ENCODE results near the gene DNAJC1. TPM values are rescaled to one million over a fixed set of nuclear protein-coding genes. Genes with fewer than 3 reads are reported as not detected.

Gene DNAJC1
- total RNA-seq, 3 donors from 2014 or later = 26.3 to 31.5 (median 30.3) TPM

GRCh38 chr10:21920633-21921032, 82.9 kb downstream of the DNAJC1 start:
- no peak for TF ChIP-seq CTCF (IDR thresholded peaks at IDR 0.05)
- Histone ChIP-seq H3K36me3 (ENCODE audit: low read depth) (no peaks in the 10 kb centered on the region), H3K9me3 (no peaks in the 10 kb centered on the region), H3K4me3 (no peak overlapping the region), H3K4me1 (ENCODE audit: low read depth) (no peaks in the 10 kb centered on the region)
- intact Hi-C loops (cut with DNase I, micrococcal nuclease) = no loop called here
- no peak for DNase-seq
- no peak for ATAC-seq

GRCh38 chr10:21919906-21920305, 83.6 kb downstream of the DNAJC1 start:
- Histone ChIP-seq H3K9me3 (no peaks in the 10 kb centered on the region), H3K4me1 (ENCODE audit: low read depth) (no peaks in the 10 kb centered on the region), H3K4me3 (no peak overlapping the region), H3K36me3 (ENCODE audit: low read depth) (no peaks in the 10 kb centered on the region)
- ATAC-seq (no peak), DNase-seq (no peak)
- intact Hi-C loops (cut with DNase I, micrococcal nuclease) = no loop called here
- no peak for TF ChIP-seq CTCF (IDR thresholded peaks at IDR 0.05)

GRCh38 chr10:21919117-21919516, 84.4 kb downstream of the DNAJC1 start:
- no peaks in the 10 kb centered on the region for H3K4me1 ChIP-seq (ENCODE audit: low read depth)
- no peak overlapping the region for H3K4me3 ChIP-seq
- intact Hi-C loops (cut with DNase I, micrococcal nuclease) = no loop called here
- ATAC-seq (no peak), DNase-seq (no peak)
- no peaks in the 10 kb centered on the region for H3K36me3 ChIP-seq (ENCODE audit: low read depth)
- TF ChIP-seq CTCF (IDR thresholded peaks at IDR 0.05) = no peak
- H3K9me3 ChIP-seq = no peaks in the 10 kb centered on the region

GRCh38 chr10:21912625-21913024, 90.9 kb downstream of the DNAJC1 start:
- TF ChIP-seq CTCF (IDR thresholded peaks at IDR 0.05) = no peak
- DNase-seq (no peak), ATAC-seq (no peak)
- no peaks in the 10 kb centered on the region for H3K9me3 ChIP-seq
- no peak overlapping the region for H3K4me3 ChIP-seq
- H3K4me1 ChIP-seq (ENCODE audit: low read depth) = no peaks in the 10 kb centered on the region
- no peaks in the 10 kb centered on the region for H3K36me3 ChIP-seq (ENCODE audit: low read depth)
- intact Hi-C loops (cut with DNase I, micrococcal nuclease) = no loop called here

- no peak for TF ChIP-seq CTCF (IDR thresholded peaks at IDR 0.05)
- H3K4me1 ChIP-seq (ENCODE audit: low read depth) = no peaks in the 10 kb centered on the region
- H3K36me3 ChIP-seq (ENCODE audit: low read depth) = no peaks in the 10 kb centered on the region
Measured at GRCh38 chr10:21910798-21911197, 92.7 kb downstream of the DNAJC1 start.

GRCh38 chr10:21907436-21907835, 96.1 kb downstream of the DNAJC1 start:
- DNase-seq (peak in 2 of 3 donors; percentile 11 to 34), ATAC-seq (peak; percentile 67)
- H3K4me3 ChIP-seq = no peak overlapping the region
- H3K4me1 ChIP-seq (ENCODE audit: low read depth) = peaks cover 3% of the 10 kb centered on the region
- no peak for TF ChIP-seq CTCF (IDR thresholded peaks at IDR 0.05)
- no peaks in the 10 kb centered on the region for H3K36me3 ChIP-seq (ENCODE audit: low read depth)
- H3K9me3 ChIP-seq = no peaks in the 10 kb centered on the region
- intact Hi-C loops (cut with DNase I, micrococcal nuclease) = no loop called here

More at GRCh38 chr10:21910798-21911197, 92.7 kb downstream of the DNAJC1 start:
- intact Hi-C loops (cut with DNase I, micrococcal nuclease) = no loop called here
- no peak for ATAC-seq
- Histone ChIP-seq H3K4me3 (no peak overlapping the region), H3K9me3 (no peaks in the 10 kb centered on the region)
- no peak for DNase-seq

All from mucosa of descending colon (tissue), 3 donors.